Dermis microvascular lymphatic vessel endothelial cell (primary cell): ENCODE data around the gene PKD1L1. TPM values are rescaled to one million over a fixed set of nuclear protein-coding genes. Genes with fewer than 3 reads are reported as not detected.
"Not testable (repeated sequence)": the region's sequence is repeated elsewhere in the genome, so short reads cannot be mapped to it uniquely, and the experiment has no call there.

ENCODE experiments used
- DNase-seq, 2 donors: peaks; one replicate each; pipeline versions ENCODE4 v3.0.0 to v3.0.0-alpha.2; 2010; ENCODE audit warnings: low read depth in 2 of 2
- total RNA-seq: library from RNA; depleted of rRNA; stranded (reverse); fragments of >200 nt; gene quantifications from 2 replicates; pipeline ENCODE4 v1.2.1, GENCODE V29; 2014

PKD1L1 gene
- total RNA-seq, 1 donor from 2014 or later: 0.77 TPM

- DNase-seq: not testable (repeated sequence)
Observed at GRCh38 chr7:47795126-47795525, 153.1 kb downstream of the PKD1L1 start.

DNA sequence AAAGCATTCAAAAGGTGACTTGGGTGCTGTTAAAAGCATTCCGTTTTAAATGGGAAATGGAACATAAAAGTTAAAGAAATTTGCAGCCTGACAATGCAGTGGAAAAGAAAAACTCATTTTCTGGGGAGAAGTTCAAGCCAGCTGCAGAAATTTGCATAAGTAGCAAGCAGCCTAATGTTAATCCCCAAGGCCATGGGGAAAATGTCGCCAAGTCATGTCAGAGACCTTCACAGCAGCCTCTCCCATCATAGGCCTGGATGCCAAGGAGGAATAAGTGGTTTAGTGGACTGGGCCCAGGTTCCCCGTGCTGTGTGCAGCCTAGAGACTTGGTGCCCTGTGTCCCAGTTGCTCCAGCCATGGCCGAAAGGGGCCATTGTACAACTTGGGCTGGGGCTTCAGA, 154.2 kb downstream of the PKD1L1 start:
- DNase-seq: no peak

DNA sequence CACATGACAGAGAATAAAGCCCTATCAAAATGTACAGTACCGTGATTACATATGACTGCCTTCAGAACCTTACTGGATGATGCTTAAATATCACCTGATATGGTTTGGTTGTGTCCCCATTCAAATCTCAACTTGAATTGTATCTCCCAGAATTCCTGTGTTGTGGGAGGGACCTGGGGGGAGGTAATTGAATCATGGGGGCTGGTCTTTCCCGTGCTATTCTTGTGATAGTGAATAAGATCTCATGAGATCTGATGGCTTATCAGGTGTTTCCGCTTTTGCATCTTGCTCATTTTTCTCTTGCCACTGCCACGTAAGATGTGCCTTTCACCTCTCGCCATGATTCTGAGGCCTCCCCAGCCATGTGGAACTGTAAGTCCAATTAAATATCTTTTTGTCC, 155.1 kb downstream of the PKD1L1 start:
- not testable (repeated sequence) for DNase-seq

- peak; percentile 43 to 63 for DNase-seq
Observed at GRCh38 chr7:47792521-47793121, 155.6 kb downstream of the PKD1L1 start.

- no peak for DNase-seq
Observed at GRCh38 chr7:47791682-47792081, 156.6 kb downstream of the PKD1L1 start.

- no peak for DNase-seq
Observed at GRCh38 chr7:47788083-47788482, 160.2 kb downstream of the PKD1L1 start.

- no peak for DNase-seq
Observed at GRCh38 chr7:47787249-47788069, 160.8 kb downstream of the PKD1L1 start.

DNA sequence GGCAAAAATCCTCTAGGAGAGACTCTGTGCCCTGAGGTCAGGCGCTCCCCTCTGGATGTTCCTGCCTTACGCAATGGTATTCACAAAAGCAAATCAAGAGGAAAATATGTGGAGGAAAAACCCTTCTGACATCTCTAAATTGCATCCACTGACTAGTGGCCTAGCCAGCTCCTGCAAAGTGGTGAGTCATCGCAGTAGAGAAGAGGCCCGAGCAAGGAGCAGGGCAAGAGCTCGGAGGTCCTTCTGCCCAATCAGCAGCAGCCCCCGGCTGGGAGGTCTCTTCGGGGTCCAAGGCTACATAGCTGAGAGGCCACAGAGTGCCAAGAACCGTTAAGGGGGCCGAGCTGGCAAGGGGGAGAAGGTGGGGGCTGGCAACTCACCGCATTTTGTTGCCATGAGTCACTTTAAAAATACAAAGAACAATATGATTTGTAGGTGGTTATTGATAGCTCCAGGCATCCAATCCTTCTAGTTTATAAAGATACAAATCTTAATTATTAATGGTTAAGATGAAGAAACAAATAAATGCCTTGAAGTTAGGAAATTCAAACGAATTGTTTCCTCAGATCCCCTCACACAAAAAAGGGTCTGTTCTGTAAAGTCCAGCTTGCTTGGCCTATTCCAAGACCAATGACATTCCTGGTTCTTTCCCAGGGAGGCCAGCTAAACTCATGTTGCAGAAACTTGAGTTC, 161.6 kb downstream of the PKD1L1 start:
- DNase-seq: peak; percentile 80 to 94

GRCh38 chr7:47785923-47786556, 162.2 kb downstream of the PKD1L1 start:
- DNase-seq: no peak

GRCh38 chr7:47783456-47784223, 164.6 kb downstream of the PKD1L1 start:
- peak; percentile 87 to 95 for DNase-seq

DNA sequence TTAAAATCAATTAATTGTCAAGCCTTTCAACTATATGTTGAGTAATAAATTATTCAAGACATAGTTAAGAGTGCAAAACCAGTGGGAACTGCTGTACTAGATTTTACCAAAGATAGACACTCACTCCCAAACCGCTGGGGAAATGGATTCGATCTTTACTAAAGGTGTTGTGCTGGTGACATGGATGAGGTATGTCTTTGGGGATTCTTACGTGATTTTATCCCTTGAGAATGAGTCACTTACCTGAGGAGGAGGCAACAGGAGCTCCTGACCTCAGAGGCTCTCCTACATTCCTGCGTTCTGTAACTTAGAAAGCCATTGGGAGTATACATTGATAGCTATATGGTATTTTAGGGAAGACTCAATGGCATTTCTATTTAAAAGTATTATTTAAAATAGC, 165.5 kb downstream of the PKD1L1 start:
- DNase-seq: no peak

GRCh38 chr7:47782022-47782421, 166.2 kb downstream of the PKD1L1 start:
- DNase-seq: no peak

DNA sequence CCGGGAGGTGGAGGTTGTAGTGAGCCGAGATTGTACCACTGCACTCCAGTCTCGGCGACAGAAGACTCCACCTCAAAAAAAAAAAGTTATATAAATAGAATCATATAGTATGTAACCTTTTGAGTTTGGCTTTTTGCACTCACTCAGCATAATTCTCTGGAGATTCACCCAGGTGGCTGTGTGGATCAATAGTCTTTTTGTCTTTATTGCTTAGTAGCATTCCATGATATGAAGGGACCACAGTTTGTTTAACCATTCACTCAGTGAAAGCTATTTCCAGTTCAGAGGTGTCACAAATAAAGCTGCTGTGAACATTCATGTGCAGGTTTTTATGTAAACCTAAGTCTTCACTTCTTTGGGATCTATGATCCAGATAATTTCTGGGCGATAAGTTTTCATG, 167.7 kb downstream of the PKD1L1 start:
- no peak for DNase-seq

- DNase-seq: no peak
Observed at GRCh38 chr7:47779341-47779771, 168.9 kb downstream of the PKD1L1 start.

DNA sequence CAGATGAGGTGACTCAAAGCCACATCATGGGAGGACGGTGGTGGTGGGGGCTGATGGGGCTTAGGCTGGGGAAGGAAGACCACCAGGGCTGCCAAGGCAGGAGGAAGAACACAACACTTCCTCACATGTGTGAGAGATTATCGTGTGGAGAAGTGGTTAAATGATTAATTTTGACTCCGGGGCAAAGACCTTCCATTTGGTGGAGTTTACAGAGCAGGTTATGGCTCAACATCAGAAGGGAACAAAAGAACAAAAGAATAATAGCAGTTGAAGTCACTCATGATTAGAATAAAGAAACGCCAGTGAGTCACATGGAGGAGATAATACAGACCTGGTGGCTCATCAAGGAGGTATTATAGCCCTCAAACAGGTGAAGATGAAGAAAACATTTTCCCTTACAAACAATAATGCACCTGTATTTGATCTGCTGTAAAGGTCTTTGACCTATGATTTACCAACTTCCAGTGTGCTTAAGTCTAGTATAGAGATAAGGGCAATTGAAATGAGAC, 170.1 kb downstream of the PKD1L1 start:
- DNase-seq: no peak

- DNase-seq: no peak
Observed at GRCh38 chr7:47777531-47778152, 170.6 kb downstream of the PKD1L1 start.

DNA sequence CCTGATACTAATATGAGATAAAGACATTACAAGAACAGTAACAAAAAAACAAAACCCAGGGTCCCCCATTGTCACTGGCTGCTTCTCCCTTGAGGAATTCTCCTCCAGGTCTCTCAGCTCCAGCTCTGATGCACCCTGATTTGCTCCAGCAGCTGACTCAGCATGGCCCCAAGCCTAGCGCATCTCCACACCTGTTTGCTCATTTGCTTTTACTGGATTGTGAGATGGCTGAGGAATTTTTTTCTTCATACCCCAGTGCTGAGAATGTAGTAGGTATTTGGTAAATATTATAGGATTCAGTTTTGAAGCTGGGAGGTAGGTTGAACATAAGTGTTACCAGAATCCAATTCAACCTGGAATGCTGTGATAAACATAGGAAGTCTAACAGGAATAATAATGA, 171.9 kb downstream of the PKD1L1 start:
- no peak for DNase-seq

DNA sequence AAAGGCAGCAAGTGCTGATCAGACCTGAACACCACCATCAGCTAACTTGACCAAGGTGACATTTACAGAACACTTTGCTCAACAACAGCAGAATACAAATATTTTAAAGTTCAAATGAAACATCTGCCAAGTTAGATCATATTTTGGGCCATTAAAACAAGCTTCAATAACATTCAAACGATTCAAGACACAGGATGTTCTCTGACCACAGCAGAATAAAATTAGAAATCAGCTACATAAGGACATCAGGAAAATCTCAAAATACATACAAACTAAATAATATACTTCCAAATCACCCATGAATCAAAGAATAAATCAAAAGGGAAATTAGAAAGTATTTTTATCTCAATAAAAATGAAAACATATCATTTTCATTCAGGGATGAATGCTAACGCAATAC, 173.0 kb downstream of the PKD1L1 start:
- no peak for DNase-seq

DNA sequence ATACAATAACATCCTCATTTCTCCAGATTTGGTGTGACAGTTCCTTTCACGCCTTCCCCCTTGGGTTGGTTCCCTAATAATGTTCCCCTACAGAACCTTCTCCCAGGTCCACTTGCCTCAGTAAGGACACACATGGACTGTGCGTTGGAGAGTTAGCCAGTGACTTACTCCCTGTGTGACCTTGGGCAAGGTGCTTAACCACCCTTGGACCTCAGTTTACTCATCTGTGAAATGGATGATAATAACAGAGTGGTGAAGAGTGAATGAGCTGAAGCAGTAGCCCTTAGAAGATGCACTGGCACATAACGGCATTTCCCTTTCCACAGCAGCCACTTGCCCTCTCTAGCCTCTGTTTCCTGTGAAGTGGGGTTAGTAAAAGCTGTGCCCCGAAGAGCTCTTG, 175.8 kb downstream of the PKD1L1 start:
- no peak for DNase-seq

GRCh38 chr7:47771990-47772360, 176.3 kb downstream of the PKD1L1 start:
- DNase-seq: peak in 1 of 2 donors; percentile 20
